Measurements from ENCODE around the gene ASCC3.

The ASCC3 gene

DNA sequence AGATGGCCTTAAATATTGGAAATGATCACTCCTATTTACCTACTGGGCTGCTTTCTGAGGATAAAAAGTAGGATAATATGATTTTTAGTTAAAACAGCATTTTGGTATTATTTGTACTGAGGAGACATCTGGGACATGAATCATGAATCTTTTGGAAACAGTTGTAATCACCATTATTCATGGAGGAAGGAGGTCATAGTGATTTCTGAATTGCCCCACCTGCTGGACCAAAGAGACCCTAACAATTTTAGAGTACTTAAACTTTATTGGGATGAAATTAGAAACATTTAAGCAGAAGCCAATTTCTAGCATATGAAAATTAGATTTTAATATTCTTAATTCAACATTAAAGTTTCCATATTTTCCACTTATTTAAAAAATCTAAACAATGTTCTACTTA lies 308.0 kb downstream of the ASCC3 start:
- TF ChIP-seq, protein P1, sequence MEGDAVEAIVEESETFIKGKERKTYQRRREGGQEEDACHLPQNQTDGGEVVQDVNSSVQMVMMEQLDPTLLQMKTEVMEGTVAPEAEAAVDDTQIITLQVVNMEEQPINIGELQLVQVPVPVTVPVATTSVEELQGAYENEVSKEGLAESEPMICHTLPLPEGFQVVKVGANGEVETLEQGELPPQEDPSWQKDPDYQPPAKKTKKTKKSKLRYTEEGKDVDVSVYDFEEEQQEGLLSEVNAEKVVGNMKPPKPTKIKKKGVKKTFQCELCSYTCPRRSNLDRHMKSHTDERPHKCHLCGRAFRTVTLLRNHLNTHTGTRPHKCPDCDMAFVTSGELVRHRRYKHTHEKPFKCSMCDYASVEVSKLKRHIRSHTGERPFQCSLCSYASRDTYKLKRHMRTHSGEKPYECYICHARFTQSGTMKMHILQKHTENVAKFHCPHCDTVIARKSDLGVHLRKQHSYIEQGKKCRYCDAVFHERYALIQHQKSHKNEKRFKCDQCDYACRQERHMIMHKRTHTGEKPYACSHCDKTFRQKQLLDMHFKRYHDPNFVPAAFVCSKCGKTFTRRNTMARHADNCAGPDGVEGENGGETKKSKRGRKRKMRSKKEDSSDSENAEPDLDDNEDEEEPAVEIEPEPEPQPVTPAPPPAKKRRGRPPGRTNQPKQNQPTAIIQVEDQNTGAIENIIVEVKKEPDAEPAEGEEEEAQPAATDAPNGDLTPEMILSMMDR (IDR thresholded peaks at IDR 0.05), result peak; percentile 46
- Mint-ChIP-seq H3K27me3 (ENCODE audit: low read depth, poor library complexity) (no peaks in the 10 kb centered on the region), H3K27ac (no peak overlapping the region), H3K9me3 (no peaks in the 10 kb centered on the region), H3K4me1 (no peaks in the 10 kb centered on the region), H3K4me3 (no peak overlapping the region), H3K36me3 (ENCODE audit: low read depth) (peaks cover 20% of the 10 kb centered on the region)
- no peak for DNase-seq

DNA sequence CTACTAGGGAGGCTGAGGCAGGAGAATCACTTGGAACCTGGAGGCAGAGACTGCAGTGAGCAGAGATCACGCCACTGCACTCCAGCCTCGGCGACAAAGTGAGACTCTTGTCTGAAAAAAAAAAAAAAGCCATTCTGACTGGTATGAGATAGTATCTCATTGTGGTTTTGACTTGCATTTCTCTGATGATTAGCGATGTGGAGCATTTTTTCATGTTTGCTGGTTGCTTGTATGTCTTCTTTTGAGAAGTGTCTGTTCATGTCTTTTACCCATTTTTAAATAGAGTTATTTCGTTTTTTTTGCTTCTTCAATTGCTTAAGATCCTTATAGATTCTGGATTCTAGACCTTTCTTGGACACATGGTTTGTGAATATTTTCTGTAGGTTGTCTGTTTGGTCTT lies 312.9 kb downstream of the ASCC3 start:
- H3K4me3 Mint-ChIP-seq, result no peak overlapping the region
- H3K4me1 Mint-ChIP-seq, result no peaks in the 10 kb centered on the region
- TF ChIP-seq, protein P1 (IDR thresholded peaks at IDR 0.05), result no peak
- H3K27me3 Mint-ChIP-seq (ENCODE audit: low read depth, poor library complexity), result no peaks in the 10 kb centered on the region
- H3K36me3 Mint-ChIP-seq (ENCODE audit: low read depth), result peaks cover 26% of the 10 kb centered on the region
- H3K9me3 Mint-ChIP-seq, result no peaks in the 10 kb centered on the region
- no peak for DNase-seq
- H3K27ac Mint-ChIP-seq, result no peak overlapping the region

DNA sequence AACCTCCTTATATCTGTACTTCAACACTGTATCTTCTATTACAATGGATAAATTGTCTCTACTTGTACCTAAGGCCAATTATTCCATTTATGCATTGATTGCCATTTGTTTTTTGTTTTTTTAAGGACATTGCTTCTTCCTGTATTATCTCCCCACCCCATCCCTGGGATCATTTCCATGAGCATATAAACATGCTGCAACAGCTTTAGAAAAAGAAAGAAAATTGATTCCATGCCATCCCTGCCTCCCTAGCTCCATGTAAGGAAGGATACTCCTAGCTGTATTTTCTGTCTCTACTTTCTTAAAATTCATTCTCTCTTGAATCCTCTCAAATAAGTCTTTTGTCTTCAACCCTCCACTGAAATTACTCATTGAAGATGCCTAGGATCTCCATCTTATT lies 314.6 kb downstream of the ASCC3 start:
- DNase-seq, result no peak
- peaks cover 26% of the 10 kb centered on the region for H3K36me3 Mint-ChIP-seq (ENCODE audit: low read depth)
- H3K27ac Mint-ChIP-seq, result no peak overlapping the region
- TF ChIP-seq, protein P1 (IDR thresholded peaks at IDR 0.05), result no peak
- H3K9me3 Mint-ChIP-seq, result no peaks in the 10 kb centered on the region
- no peaks in the 10 kb centered on the region for H3K27me3 Mint-ChIP-seq (ENCODE audit: low read depth, poor library complexity)
- H3K4me3 Mint-ChIP-seq, result no peak overlapping the region
- H3K4me1 Mint-ChIP-seq, result no peaks in the 10 kb centered on the region

DNA sequence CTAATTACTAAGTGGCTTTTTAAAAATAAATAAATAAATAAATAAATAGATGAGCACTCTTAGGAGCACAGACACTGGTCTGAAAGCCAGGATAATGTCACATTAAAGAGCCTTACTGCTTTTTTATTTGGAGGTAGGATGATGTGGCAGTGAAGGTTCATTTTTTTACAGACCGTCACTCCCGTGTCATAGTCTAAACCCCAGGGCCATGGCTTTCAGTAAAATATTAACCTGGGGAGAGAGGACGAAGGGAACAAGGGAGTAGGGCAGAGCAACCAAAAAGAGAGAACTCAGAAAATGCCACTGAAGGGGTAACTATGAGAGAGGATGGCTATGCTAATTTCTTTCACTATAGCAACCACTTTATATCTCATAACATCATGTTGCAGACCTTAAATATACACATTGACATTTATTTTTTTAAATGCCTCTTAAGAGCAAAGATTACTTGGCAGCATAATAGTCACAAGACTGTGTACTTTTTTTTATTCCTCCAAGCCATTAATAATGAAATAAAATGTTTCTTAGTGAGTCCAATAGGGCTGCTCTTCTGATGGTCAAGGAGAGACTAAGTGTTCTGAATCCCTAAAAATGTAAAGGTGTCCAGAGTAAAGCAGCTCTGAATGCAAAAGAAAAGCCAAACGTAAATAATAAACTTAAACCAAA lies 315.6 kb downstream of the ASCC3 start:
- H3K27ac Mint-ChIP-seq, result no peak overlapping the region
- no peak for DNase-seq
- no peaks in the 10 kb centered on the region for H3K27me3 Mint-ChIP-seq (ENCODE audit: low read depth, poor library complexity)
- no peaks in the 10 kb centered on the region for H3K4me1 Mint-ChIP-seq
- peaks cover 20% of the 10 kb centered on the region for H3K36me3 Mint-ChIP-seq (ENCODE audit: low read depth)
- H3K4me3 Mint-ChIP-seq, result no peak overlapping the region
- H3K9me3 Mint-ChIP-seq, result no peaks in the 10 kb centered on the region
- TF ChIP-seq, protein P1 (IDR thresholded peaks at IDR 0.05), result no peak

DNA sequence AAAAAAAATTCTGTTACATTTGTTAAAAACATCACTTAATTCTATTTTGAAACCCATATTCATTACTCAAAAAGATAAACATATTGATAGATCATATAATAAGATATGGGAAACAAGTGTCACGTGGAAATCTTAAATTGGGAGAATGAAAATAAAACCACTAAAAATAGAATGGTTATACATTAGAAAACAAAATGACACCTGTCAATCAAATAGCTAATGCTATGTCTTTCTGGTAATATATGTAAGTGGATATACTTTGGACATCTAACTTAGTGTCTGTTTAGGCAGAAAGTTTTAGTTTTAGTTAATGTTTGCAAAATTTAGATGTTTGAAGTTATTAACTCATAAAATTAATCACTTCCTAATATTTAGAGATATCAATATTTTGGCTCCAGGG lies 321.3 kb downstream of the ASCC3 start:
- Mint-ChIP-seq H3K4me3 (no peak overlapping the region), H3K36me3 (ENCODE audit: low read depth) (peaks cover 19% of the 10 kb centered on the region), H3K27me3 (ENCODE audit: low read depth, poor library complexity) (no peaks in the 10 kb centered on the region), H3K4me1 (no peaks in the 10 kb centered on the region), H3K27ac (no peak overlapping the region), H3K9me3 (peaks cover 3% of the 10 kb centered on the region)
- DNase-seq, result no peak
- TF ChIP-seq, protein P1 (IDR thresholded peaks at IDR 0.05), result no peak

DNA sequence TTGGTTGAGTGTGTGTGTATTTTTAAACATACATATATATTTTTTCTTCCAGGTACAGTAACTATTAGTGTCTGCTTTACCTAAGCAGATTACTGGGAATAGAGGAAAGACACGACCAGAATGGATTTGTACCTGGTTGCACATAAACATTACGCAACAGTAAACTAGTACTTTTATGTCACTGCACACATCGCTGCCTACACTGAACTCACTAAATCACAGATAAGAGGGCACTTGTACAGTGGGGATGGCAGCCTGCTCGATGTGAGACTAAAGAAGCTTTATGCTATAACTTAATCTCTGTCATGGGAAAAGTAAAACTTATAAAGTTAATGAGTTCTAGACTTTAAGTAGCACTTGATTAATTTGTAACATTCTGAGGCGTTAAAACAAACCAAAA lies 326.9 kb downstream of the ASCC3 start:
- H3K27ac Mint-ChIP-seq, result peak overlapping the region; percentile 38
- TF ChIP-seq, protein P1 (IDR thresholded peaks at IDR 0.05), result no peak
- H3K9me3 Mint-ChIP-seq, result peaks cover 3% of the 10 kb centered on the region
- no peak overlapping the region for H3K4me3 Mint-ChIP-seq
- peaks cover 18% of the 10 kb centered on the region for H3K36me3 Mint-ChIP-seq (ENCODE audit: low read depth)
- no peak for DNase-seq
- no peaks in the 10 kb centered on the region for H3K27me3 Mint-ChIP-seq (ENCODE audit: low read depth, poor library complexity)
- H3K4me1 Mint-ChIP-seq, result peaks cover 29% of the 10 kb centered on the region
